HG03103 (cell line): ENCODE results near the gene NEGR1.
"Not testable (repeated sequence)": the region's sequence is repeated elsewhere in the genome, so short reads cannot be mapped to it uniquely, and the experiment has no call there.

ENCODE experiments used
- ATAC-seq: cut with Tn5 transposase; IDR thresholded peaks from one replicate; pipeline ENCODE4 v1.9.1; 2021; ENCODE audit warnings: low read depth; ENCODE audit not compliant: unreplicated experiment

Gene NEGR1

DNA sequence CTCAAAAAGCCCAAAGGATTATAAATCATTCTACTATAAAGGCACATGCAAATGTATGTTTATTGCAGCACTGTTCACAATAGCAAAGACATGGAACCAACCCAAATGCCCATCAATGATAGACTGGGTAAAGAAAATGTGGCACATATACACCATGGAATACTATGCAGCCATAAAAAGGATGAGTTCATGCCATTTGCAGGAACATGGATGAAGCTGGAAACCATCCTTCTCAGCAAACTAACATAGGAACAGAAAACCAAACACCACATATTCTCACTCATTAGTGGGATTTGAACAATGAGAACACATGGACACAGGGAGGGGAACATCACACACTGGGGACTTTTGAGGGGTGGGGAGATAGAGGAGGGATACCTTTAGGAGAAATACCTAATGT, 46.4 kb downstream of the NEGR1 start:
- ATAC-seq = not testable (repeated sequence)

DNA sequence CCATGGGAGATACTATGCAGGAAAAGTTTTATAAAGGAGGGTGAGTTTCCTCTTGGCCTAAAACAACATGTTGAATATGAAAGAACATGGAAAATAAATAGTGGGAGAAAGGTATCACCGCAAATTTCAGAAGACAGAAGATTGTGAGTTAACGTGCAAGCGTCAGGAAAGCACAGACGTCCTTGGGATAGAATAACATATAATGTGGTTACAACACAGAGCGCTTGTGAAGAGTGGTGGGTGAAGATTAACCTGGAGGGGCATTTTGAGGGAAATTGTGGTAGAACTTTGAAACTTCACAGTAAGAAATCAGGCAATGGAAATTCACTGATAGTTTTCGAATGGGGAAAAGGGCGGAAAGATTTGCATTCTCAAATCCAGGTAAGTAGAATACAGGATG, 47.3 kb downstream of the NEGR1 start:
- no peak for ATAC-seq

DNA sequence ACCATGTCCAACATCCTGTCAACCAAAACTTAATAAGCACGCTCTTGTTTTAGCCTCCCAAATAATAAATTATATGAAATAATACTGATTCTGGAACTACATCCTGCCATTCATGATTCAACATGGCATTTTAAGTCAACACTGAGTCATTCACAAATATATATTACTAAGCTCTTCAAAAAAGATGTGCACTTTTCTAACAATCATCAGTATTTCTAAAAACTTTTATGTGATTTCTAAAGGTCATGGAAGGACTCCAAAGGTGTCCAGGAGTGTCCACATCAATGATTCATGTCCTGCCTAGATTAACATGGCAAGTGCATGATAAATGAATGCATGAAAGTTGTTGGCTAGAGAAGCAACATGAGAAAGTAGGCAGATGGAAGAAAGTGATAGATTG, 51.6 kb downstream of the NEGR1 start:
- no peak for ATAC-seq

DNA sequence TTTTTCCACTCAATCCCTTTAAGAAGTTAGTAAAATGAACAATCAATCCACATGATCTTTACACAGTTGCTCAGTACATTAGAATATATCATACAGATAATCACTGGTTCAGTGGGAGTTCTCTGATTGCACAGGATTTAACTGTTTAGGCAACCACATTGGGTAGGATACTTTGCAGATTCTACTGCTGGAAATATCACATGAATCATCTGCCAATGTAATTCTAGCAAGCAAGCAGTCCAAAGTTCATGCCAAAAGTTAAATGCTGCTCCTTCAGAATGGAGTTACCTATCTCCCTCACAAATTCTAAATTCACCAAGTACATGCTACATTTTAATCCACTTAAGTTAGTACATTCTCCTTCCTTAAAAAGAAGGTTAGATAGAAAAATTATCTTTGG, 52.4 kb downstream of the NEGR1 start:
- no peak for ATAC-seq

DNA sequence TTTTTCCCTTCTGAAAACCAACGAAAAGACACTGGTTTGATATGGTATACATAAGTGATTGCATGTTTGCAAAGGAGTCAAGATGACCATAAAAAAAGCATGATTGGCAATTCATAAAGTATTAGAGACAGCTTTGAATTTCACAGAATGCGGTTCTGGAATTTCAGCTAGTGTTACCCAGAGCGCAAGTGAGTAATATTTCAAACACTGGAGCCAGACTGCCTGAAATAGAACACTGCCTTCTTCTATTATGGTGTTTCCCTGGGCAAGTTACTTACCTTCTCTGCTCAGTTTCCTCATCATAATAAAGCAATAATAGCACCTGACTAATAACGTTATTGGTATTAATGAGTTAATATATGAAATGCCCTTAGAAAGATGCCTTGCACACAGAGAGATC, 54.7 kb downstream of the NEGR1 start:
- ATAC-seq = no peak

DNA sequence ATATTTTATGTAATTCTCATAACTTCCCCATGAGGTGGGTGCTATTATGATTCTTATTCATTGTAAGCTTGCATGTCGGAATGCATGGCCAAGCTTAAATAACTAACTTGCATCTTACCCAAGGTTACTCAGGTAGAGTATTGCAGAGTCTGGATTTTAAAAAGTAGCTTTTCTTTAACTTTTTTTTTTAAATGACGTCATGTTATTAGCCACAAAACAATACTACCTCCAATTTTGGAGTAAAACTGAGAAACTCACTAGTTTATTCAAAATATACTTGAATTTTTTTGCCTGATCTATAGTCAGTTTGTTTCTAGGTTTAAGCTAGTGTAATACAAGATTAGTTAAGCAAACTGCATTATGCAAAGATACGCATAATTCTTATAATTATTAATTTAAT, 57.8 kb downstream of the NEGR1 start:
- ATAC-seq = no peak

- no peak for ATAC-seq
Measured at GRCh38 chr1:72221811-72222210, 60.5 kb downstream of the NEGR1 start.

GRCh38 chr1:72218141-72218739, 64.1 kb downstream of the NEGR1 start:
- no peak for ATAC-seq

GRCh38 chr1:72207059-72207458, 75.3 kb downstream of the NEGR1 start:
- no peak for ATAC-seq

- no peak for ATAC-seq
Measured at GRCh38 chr1:72202761-72203160, 79.6 kb downstream of the NEGR1 start.

GRCh38 chr1:72197786-72198185, 84.6 kb downstream of the NEGR1 start:
- ATAC-seq = no peak

DNA sequence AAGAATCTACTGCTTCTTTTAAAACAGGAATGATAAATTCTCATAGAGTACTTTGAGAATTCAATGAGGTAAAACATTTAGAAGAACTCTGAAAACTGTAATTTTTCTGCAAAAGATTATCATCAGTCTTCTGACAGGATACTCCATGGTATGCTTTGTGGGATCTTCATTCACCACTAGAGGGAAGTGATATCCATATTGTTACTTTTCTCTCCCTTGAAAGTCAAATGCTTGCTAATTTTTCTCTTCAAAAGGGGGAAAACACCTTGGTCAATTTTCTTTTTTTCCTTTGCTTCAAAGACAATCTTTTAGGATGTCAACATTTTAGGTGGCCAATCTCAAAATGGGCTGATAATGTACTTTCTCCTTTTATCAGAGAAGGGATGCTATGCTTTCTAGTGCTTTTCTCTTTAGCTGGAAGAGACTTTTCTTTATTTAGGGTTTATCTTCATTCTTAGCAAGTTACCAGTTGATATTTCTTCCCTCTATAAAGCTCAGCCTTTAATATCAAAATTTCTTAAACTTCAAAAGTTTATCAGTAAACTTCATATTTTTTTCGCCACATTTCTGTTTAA, 95.5 kb downstream of the NEGR1 start:
- no peak for ATAC-seq

GRCh38 chr1:72184099-72184701, 98.1 kb downstream of the NEGR1 start:
- ATAC-seq = no peak

GRCh38 chr1:72182859-72183258, 99.5 kb downstream of the NEGR1 start:
- ATAC-seq = no peak

- no peak for ATAC-seq
Measured at GRCh38 chr1:72178266-72178665, 104.1 kb downstream of the NEGR1 start.

DNA sequence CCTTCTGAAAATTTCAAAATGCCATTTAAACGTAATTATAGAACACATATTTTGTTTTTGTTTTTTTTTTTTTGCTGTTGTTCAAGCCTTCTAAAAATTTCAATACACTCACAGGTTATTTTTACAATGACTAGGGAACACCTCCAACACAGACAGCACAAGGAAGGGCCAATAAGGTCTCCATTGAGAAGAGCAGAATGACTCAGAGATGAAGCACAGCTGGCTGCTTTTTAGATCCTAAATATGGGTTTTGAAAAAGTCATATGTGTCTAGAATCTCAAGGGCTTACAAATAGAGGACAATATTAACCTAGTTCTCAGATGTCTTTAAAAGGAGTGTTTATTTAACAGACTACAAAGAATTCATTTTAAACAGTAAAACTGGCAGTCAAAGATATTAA, 104.6 kb downstream of the NEGR1 start:
- ATAC-seq = no peak

DNA sequence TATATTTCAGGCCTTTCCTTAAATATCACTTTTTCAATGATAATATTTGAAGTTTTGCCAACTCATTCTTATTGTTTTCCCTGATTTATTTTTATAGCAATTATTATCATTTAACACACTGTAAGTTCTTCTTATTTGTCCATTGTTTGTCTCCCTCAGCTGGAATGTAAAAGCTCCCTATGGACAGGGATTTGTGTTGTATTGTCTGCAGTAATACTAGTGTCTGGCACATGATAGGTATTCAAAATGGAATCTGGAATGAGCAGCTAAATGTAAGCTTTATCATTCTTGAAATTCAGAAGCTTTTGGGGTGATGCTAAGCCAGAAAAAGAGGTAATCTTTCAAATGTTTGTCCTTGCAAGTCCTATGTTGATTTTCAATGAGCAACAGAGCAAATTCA, 112.1 kb downstream of the NEGR1 start:
- no peak for ATAC-seq

- no peak for ATAC-seq
Measured at GRCh38 chr1:72166426-72166825, 115.9 kb downstream of the NEGR1 start.

DNA sequence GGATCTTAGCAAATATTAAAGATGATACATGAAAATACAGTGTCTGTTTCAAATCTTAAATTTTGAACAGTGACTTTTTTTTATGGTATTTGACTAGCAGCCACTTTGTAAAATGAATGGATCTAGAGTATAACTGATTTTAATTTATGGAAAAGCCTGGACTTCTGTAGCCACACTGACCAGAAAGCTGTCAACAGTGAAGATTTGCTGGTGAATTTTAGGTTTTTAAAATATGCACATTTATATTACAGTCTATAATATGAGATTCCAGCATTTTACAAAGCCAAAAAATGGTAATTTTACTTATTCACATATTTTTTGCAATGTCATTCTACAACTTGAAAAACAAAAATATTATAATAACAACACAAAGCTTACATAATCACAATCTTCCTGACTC, 131.8 kb downstream of the NEGR1 start:
- ATAC-seq = no peak

GRCh38 chr1:72141875-72142274, 140.5 kb downstream of the NEGR1 start:
- no peak for ATAC-seq

GRCh38 chr1:72140222-72140621, 142.1 kb downstream of the NEGR1 start:
- no peak for ATAC-seq

DNA sequence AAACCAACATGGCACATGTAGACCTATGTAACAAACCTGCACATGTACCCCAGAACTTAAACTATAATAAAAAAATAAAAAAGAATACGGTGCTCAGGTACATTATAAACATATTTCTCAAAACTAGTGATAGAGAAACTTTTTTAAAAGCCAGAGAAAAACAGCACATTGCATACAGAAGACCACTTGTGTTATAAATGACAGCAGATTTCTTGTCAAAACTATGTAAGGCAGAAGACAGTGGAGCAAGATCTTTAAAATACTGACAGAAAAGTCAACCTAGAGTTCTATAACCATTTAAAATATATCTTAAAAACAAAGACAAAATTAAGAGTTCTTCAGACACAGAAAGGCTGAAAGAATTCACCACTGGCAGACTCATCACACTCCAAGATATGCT, 144.7 kb downstream of the NEGR1 start:
- no peak for ATAC-seq
